ENCODE data around the gene RNF227.
A peak's percentile ranks its signal among the peaks of the same experiment; 100 is the strongest.

The RNF227 gene

GRCh38 chr17:7929158-7930023, 13.3 kb upstream of the RNF227 start, which contains the start of gene KCNAB3:
Gene KCNAB3, minus strand, starts transcription at chr17:7929856. Its CDS starts 421 bp downstream, at chr17:7929435.
- DNase-seq (ENCODE audit: low read depth) = peak; percentile 36

GRCh38 chr17:7927596-7927995, 11.5 kb upstream of the RNF227 start:
- DNase-seq (ENCODE audit: low read depth) = no peak

DNA sequence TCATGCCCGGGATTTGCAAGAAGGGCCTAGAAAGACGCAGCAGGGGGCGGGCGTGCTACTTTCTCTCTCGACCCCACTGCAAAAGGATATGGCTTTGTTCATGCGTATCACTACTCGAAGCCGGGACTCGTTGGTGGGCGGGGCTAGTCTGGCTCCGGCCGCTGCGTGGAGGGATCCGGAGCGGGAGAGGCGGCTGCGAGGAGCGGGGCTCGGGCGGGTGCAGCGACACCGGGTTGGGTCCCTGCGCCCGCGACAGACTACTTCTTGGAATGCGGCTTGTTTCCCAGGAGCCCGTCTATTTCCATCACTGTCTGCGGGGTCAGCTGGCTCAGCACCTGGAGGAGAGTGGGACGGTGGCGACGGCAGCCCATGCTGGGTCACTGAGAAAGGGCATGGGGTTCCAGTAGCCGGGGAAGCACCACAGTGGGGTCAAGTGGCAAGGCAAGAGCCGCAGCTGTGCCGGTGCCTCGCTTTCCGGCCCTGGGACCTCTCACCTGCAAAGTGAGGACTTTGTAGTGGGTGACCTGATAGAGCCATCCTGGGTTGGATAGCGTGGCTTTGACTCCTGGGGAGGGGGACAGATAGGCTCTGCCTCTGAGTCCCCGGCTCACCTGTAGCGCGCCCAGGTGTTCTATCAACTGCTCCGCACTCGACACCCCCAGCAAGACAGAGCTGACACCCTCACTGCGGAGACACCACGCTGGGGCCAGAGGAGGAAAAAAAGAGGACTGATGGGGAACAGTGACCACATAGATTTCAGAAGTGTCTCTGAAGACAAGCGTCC, 6.9 kb upstream of the RNF227 start:
- peak; percentile 45 for DNase-seq (ENCODE audit: low read depth)

DNA sequence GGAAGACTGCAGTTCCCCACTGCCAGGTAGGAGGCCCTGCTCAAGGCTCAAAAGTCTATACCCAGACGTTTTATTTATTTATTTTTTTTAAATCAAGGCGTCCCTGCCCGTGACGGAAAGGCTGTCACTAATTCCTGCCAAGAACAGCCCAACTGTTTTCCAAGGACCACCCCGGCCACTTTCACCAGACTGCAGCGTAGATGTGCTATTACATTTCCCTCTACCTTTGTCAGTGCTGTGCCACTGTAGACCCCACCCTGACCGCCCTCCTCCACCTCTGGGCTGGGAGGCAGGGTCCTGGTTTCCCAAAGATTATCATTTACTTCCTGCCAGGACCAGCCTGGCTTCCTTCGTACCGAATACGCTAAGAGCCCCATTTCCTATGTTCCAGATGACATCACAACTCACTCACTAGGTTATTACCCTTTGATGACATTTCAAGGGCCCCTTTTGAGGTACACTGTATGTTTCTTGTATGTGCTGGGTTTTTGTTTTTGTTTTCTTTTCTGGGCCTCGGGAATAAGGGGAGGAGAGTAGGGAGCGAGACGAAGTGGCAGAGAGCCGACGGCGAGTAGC, 6.3 kb upstream of the RNF227 start:
- no peak for DNase-seq (ENCODE audit: low read depth)

DNA sequence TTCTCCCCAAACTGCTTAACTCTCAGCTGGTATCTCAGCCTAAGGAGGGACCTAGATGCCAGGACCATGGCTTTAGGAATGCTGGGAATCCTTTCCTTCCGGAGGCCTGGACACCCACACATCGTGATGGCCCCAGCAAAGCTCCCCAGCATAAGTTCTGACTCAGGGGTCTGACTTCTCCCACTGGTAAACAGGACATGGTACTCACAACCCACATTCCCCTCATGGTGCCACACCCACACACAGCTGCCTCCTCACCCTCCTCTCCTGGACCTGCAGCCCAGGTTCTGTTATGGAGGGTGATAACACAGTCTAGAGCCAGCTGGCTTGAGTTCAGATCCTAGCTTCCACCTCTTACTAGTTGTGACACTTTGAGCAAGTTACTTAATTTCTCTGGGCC, 719 bp upstream of the RNF227 start:
- DNase-seq (ENCODE audit: low read depth) = no peak

GRCh38 chr17:7916385-7916682, 245 bp upstream of the RNF227 start:
- DNase-seq (ENCODE audit: low read depth) = no peak

GRCh38 chr17:7915179-7915610, 894 bp downstream of the RNF227 start:
- DNase-seq (ENCODE audit: low read depth) = peak; percentile 11

DNA sequence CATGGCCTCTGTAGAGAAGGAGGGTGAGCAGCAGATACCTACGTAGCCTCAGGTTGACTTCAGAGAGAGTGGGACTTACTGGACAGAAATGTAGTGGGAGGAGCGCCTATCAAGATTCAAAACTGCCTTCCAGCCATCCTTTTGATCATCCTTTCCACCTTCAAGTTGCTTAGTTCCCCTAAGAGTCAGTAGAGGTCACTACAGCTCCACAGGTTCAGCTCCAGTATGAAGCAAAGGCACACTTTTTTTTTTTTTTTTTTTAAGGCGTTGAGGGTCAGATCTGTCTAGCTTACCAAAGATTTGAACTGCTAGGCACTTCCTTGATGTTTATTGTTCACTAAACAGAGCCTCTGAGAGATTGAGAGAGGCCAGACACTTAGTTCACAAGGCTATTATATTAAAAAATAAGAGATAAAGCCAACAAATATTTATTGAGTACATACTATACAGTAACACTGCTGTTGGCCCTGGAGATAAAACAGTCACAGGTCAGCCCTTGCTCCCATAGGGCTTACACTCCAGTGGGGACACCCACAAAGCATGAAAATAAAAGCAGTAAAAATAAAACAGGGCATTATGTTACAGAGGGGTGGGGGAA, 3.1 kb downstream of the RNF227 start:
- DNase-seq (ENCODE audit: low read depth) = peak; percentile 56

- no peak for DNase-seq (ENCODE audit: low read depth)
These were observed 5.0 kb downstream of the RNF227 start for GRCh38 chr17:7911116-7911515.

- DNase-seq (ENCODE audit: low read depth) = no peak
These were observed 5.4 kb downstream of the RNF227 start for GRCh38 chr17:7910711-7911110.

DNA sequence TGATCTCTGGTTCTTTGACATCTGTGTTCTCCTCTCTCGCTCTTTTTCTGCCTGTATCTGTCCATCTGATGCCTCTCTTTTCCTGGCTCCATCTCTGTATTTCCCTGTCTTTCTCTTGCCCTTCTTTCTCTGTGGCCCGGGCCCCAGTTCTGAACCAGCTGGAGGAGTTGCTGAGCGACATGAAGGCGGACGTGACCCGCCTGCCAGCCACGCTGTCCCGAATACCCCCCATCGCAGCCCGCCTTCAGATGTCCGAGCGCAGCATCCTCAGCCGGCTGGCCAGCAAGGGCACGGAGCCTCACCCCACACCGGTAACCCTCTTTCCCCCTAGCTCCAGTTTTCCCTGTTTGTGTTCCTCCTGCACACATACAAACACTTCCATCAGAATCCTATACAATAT, 5.8 kb downstream of the RNF227 start:
- no peak for DNase-seq (ENCODE audit: low read depth)

GRCh38 chr17:7909089-7909488, 7.0 kb downstream of the RNF227 start:
- DNase-seq (ENCODE audit: low read depth) = no peak

DNA sequence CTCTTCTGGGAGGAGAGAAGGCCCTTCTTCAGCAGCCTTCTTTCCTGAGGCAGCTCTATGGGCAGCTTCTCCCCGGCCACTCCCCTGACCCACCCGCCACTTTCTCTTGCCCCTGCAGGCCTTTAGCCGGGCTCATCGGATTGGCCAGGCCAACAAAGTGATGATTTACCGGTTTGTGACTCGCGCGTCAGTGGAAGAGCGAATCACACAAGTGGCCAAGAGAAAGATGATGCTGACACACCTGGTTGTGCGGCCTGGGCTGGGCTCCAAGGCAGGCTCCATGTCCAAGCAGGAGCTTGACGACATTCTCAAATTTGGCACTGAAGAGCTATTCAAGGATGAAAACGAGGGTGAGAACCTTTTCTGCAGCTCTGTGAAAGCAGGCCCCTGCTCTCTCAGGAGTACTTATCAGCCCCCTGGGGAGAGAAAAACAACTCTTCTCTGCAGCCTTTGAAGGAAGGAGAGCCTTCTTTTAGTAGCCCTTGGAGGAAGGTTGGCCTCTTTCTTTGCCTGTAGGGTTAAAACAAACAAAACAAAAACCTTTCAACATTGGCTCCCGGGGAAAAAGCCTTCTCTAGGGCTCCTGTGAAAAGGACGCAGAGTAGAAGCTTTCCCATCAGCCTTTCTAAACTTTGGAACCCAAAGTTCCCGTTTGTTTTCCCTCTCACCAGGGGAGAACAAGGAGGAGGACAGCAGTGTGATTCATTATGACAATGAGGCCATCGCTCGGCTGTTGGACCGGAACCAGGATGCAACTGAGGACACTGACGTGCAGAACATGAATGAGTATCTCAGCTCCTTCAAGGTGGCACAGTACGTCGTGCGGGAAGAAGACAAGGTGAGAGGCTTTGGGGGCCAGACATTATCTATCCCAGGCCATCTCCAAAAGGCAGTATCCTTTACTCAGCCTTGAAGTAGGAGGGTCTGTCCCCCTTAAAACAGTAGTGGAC, 12.7 kb downstream of the RNF227 start:
- DNase-seq (ENCODE audit: low read depth) = no peak

DNA sequence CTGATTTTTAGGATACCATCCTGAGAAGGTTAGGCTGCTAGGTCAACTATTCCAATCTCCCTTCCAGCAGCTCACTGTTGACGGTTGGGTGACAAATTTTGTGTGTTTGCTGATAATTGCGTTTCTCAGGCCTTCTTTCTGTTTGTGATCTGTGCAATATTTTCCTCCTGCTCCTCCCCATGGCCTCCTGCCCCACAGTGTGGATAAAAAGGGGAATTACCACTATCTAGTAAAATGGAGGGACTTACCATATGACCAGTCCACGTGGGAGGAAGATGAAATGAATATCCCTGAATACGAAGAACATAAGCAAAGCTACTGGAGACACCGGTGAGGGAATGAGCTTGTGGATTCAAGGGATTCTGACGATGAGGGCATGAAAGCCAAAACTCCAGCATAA, 18.3 kb downstream of the RNF227 start:
- no peak for DNase-seq (ENCODE audit: low read depth)

DNA sequence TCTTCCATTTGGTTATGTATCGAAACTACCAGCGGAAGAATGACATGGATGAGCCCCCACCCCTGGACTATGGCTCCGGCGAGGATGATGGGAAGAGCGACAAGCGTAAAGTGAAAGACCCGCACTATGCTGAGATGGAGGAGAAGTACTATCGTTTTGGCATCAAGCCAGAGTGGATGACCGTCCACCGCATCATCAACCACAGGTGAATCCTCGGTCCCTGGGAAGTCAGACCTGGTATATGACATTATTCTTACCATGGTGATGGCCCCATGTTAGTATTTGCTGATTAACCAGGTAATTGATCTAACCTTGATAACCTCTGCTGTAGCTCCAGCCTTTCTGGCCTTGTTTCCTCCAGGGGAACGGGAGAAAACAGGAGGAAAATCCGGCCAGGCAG, 19.0 kb downstream of the RNF227 start:
- DNase-seq (ENCODE audit: low read depth) = no peak

DNA sequence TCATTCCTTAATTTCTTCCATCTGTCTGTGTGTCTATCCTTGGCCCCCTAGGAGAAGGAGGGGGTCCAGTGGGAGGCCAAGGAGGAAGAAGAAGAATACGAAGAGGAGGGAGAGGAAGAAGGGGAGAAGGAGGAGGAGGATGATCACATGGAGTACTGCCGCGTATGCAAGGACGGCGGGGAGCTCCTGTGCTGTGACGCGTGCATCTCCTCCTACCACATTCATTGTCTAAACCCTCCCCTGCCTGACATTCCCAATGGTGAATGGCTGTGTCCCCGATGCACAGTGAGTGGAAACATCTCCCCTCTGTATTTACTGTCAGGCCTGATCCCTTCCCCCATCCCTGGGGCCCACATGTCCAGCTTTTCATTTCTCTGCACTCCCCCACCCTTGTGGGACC, 21.2 kb downstream of the RNF227 start:
- DNase-seq (ENCODE audit: low read depth) = no peak

GRCh38 chr17:7894226-7894625, 21.9 kb downstream of the RNF227 start:
- no peak for DNase-seq (ENCODE audit: low read depth)

GRCh38 chr17:7893187-7893880, 22.8 kb downstream of the RNF227 start:
- DNase-seq (ENCODE audit: low read depth) = no peak

DNA sequence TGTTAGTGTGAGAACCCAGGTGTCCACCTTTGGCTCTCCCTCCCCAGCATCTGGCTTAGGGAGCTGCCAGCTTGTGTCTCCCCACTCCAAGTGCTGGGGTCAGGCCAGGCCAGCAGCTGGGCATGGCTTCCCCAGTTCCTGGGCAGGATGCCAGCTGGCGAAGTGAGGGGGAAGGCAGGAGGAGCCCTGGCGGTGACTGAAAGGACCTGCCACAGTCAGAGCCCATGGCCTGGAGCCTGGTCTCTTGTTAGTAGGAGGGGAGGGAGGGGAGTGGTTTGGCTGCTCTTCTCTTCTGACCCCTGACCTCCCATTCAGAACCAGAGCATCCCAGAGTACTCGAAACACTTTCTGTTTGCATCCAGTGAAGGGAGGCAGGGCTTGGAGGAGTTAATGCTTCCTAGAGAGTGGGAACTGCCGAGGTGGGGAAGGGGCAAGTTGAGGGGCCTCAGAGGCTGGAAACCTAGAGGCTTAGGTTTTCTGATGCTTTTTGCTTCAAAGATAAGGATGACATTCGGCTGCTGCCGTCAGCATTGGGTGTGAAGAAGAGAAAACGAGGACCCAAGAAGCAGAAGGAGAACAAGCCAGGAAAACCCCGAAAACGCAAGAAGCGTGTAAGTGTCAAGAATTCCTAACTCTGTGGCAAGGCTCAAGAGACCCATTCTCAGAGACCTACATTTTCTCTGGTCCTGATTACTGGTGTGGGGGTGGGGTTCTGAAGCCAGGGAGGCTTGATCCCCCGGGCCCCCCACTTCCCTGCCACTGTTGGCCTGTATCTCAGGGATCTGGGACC, 26.7 kb downstream of the RNF227 start:
- DNase-seq (ENCODE audit: low read depth) = peak; percentile 91
